ENCODE results near the gene SLC29A4. TPM values are rescaled to one million over a fixed set of nuclear protein-coding genes. Genes with fewer than 3 reads are reported as not detected.

The SLC29A4 gene
- total and polyA plus RNA-seq, 2 of the 8 experiments (the other 6 are each of a cell fraction or from before 2014, with no cell fraction given): 6.9 to 15.1 TPM

DNA sequence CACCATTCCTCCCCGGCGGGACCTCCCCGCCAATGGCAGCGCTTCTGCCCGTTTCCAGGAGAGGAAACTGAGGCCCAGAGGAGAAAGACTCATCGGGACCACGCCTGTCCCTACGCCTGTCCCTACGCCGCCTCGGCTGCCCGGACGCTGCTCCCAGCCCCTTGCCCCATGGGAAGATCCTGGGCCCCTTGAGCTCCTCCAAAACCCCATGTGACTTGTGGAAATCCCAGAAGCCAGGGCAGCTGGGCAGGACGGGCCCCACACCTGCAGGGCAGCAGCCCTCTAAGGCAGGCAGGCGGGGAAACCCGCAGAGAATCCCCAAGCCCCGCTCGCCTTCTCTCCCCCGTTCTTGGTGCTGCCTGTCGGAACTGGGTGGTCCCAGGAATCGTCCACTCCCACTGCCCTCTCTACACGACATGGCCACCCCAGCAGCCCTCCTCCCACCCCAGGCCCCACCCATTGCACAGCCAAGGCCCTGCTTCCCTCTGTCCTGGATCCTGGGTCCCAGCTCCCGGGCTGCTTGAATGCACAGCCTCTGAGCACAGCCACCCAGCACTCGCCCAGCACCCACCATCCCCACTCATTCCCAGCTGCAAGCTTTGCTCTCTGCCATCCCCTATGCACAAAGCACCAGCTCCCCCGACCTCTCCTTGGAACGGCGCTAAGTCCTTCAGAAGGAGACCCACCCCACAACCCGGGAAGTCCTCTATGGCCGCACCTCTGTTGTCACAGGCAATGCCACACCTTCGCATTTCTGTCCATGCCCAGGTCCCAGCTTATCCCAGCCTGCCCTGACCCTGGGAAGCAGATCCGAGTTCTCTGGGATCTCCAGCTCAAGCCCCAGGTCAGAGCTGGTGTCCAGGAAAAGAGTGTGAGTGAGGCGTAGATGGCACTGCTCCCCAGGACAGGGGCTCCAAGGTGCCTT, 50.6 kb downstream of the SLC29A4 start:
- Histone ChIP-seq H3K18ac (ENCODE audit: extremely low read depth, low read length) (no peak overlapping the region), H4K8ac (ENCODE audit: extremely low read depth, insufficient read depth, low read length) (peak overlapping the region; percentile 57; the same call in 1 of the 2 replicates), H3K14ac (ENCODE audit: insufficient read length) (no peak overlapping the region), H2BK12ac (ENCODE audit: low read depth, low read length) (no peak overlapping the region), H3K9me3 (ENCODE audit: insufficient read depth in 2 of 2, low read depth in 1 of 2, low read length in 1 of 2) (no peaks in the 10 kb centered on the region), H4K20me1 (replicated peaks in 1 of 2; ENCODE audit: control insufficient read depth in 1 of 2, insufficient read depth in 2 of 2, low read length in 2 of 2) (no peaks in the 10 kb centered on the region), H3K56ac (replicated peaks; ENCODE audit: insufficient read length, low read depth, low read length) (no peak overlapping the region), H3K4ac (replicated peaks; ENCODE audit: insufficient read length, low read depth, low read length) (no peak overlapping the region), H4K5ac (ENCODE audit: insufficient read length, low read depth, low read length) (no peak overlapping the region), H3K27ac (ENCODE audit: low read depth, low read length) (no peak overlapping the region; the same call in 1 of the 2 replicates), H2AK5ac (ENCODE audit: low read depth, low read length) (no peak overlapping the region), H2BK15ac (ENCODE audit: low read length) (no peak overlapping the region), H3K9ac (replicated peaks in 1 of 4; ENCODE audit: extremely low read depth in 1 of 4, low read depth in 3 of 4, low read length in 3 of 4) (no peak overlapping the region), H3K4me2 (ENCODE audit: insufficient read depth in 1 of 2, low read depth in 2 of 2, low read length in 2 of 2) (no peak overlapping the region; a peak in 1 of 4 replicates), H3K23me2 (ENCODE audit: low read depth, low read length) (no peaks in the 10 kb centered on the region), H4K91ac (replicated peaks; ENCODE audit: insufficient read length, low read length) (no peak overlapping the region), H3K79me1 (ENCODE audit: low read depth, low read length) (no peaks in the 10 kb centered on the region), H3K23ac (ENCODE audit: insufficient read length) (no peak overlapping the region), H3K79me2 (ENCODE audit: control insufficient read depth in 1 of 2, insufficient read depth in 2 of 2, low read length in 2 of 2) (no peaks in the 10 kb centered on the region), H3K36me3 (ENCODE audit: control insufficient read depth in 2 of 4, insufficient read depth in 4 of 4, low read length in 3 of 4) (no peaks in the 10 kb centered on the region), H2BK5ac (ENCODE audit: low read depth, low read length) (no peak overlapping the region), H3K4me1 (replicated peaks in 1 of 4; ENCODE audit: control insufficient read depth in 3 of 4, insufficient read depth in 4 of 4, low read length in 3 of 4) (peaks cover 0 to 4% (median 0%) of the 10 kb centered on the region in 4 experiments; a peak in 1 of 7 replicates), H2AFZ (ENCODE audit: low read length) (peak overlapping the region; percentile 13; the same call in 1 of the 2 replicates), H2BK20ac (ENCODE audit: low read length) (no peak overlapping the region), H3K4me3 (ENCODE audit: extremely low read depth in 1 of 4, insufficient read depth in 2 of 4, low read depth in 3 of 4, low read length in 4 of 4) (no peak overlapping the region), H3K27me3 (replicated peaks in 1 of 4; ENCODE audit: control insufficient read depth in 3 of 4, extremely low read depth in 1 of 4, insufficient read depth in 3 of 4, low read length in 3 of 4) (no peaks in the 10 kb centered on the region), H2BK120ac (replicated peaks; ENCODE audit: low read depth, low read length) (no peak overlapping the region)
- no peak for DNase-seq (ENCODE audit: low read depth in 1 of 2, low spot score in 2 of 2)
- no peak for FAIRE-seq
- TF ChIP-seq GABPA (IDR thresholded peaks at IDR 0.05; ENCODE audit: borderline replicate concordance, insufficient read depth, low read length) (0 out of 2 replicates have a peak, but pooled peaks have one; percentile 24), ZNF274 (IDR thresholded peaks at IDR 0.05; ENCODE audit: borderline replicate concordance, extremely low read depth, low read length) (no peak)
- CTCF ChIA-PET (ENCODE audit: partially characterized antibody): interaction anchor here (0.6 to 1.6 kb wide), 6 partner anchors 16 to 293 kb away, joined by 3 read pairs; no protein-coding TSS in a partner anchor
- 82% methylated on average over 13 of the region's 32 CpGs; no CpG with 5 or more reads in 1 of the 2 experiments for WGBS, 2 experiments (ENCODE audit: extremely low coverage in 1 of 2, insufficient coverage in 1 of 2, insufficient read length in 1 of 2, insufficient replicate concordance in 2 of 2, low coverage in 1 of 2, low lambda C conversion rate in 2 of 2, missing lambda C conversion rate in 1 of 2)
- POLR2A ChIA-PET (ENCODE audit: partially characterized antibody): interaction anchor here (1.1 kb wide), 1 partner anchor 17 kb away, joined by 3 read pairs; no protein-coding TSS in a partner anchor
